B cell (primary cell): ENCODE measurements around the gene ARHGAP30. TPM values are rescaled to one million over a fixed set of nuclear protein-coding genes. Genes with fewer than 3 reads are reported as not detected.

Experiments
- ATAC-seq: fragments of 200-7000 bp; cut with Tn5 transposase; one replicate; pipeline ENCODE4 v1.10.0; 2021; ENCODE audit warnings: low read depth, mild to moderate bottlenecking, moderate number of reproducible peaks, moderate library complexity
- CTCF ChIA-PET: fragments of 350-600 bp; sonication (Branson Sonifier 250); formaldehyde crosslinking; loops from one replicate; lab custom pipeline; 2021; ENCODE audit warnings: antibody characterized with exemption, inconsistent platforms; lab: Charles Lee
- POLR2A ChIA-PET: fragments of 350-600 bp; sonication (Branson Sonifier 250); formaldehyde crosslinking; loops from one replicate; lab custom pipeline; 2021; ENCODE audit warnings: antibody characterized with exemption; lab: Charles Lee
- DNase-seq: peaks from one replicate; pipeline ENCODE4 v3.0.0; 2013
- H2AFZ ChIP-seq: 2 replicates; pipeline ENCODE4 v1.6.1; 2012; ENCODE audit warnings: mild to moderate bottlenecking, low read depth, low read length; ENCODE audit not compliant: insufficient read depth, poor library complexity, severe bottlenecking
- H3K27ac ChIP-seq, 2 donors: 1 replicate in 1 of 2; 2 replicates in 1 of 2; pipeline ENCODE4 v1.5.1; 2012 to 2013; ENCODE audit warnings: low read length in 2 of 2, mild to moderate bottlenecking in 2 of 2, moderate library complexity in 1 of 2
- H3K27me3 ChIP-seq, 4 experiments: fragments of 200-600 bp in 1 of 4; sonication (generic) in 1 of 4; replicated peaks in 1 of 4; 1 replicate in 2 of 4; 2 replicates in 2 of 4; pipeline versions ENCODE4 v1.6.1 to v1.7.0; 2013 to 2016; ENCODE audit warnings: low read length in 3 of 4, mild to moderate bottlenecking in 2 of 4, mixed read lengths in 1 of 4, moderate library complexity in 1 of 4; ENCODE audit not compliant: insufficient read depth in 4 of 4, control insufficient read depth in 3 of 4; ENCODE audit errors: control extremely low read depth in 1 of 4
- H3K36me3 ChIP-seq, 2 experiments: replicated peaks in 1 of 2; 1 replicate in 1 of 2; 2 replicates in 1 of 2; pipeline versions ENCODE4 v1.6.1 to v1.7.1; 2013; ENCODE audit warnings: low read length in 1 of 2; ENCODE audit not compliant: insufficient read depth in 2 of 2, control insufficient read depth in 1 of 2; ENCODE audit errors: control extremely low read depth in 1 of 2, extremely low read depth in 1 of 2
- H3K4me1 ChIP-seq, 2 donors: fragments of 200-600 bp in 1 of 2; sonication (generic) in 1 of 2; 1 replicate in 1 of 2; 2 replicates in 1 of 2; pipeline versions ENCODE4 v1.5.1 to v1.6.1; 2013 to 2017; ENCODE audit warnings: low read length in 2 of 2; ENCODE audit not compliant: control insufficient read depth in 2 of 2, insufficient read depth in 2 of 2
- H3K4me2 ChIP-seq: replicated peaks from 2 replicates; pipeline ENCODE3; 2012; ENCODE audit warnings: mild to moderate bottlenecking, low read depth, low read length; ENCODE audit not compliant: poor library complexity, severe bottlenecking
- H3K4me3 ChIP-seq, 5 experiments: fragments of 200-600 bp in 1 of 5; sonication (generic) in 1 of 5; 1 replicate in 3 of 5; 2 replicates in 2 of 5; pipeline versions ENCODE4 v1.5.1 to v1.7.0; 2011 to 2016; ENCODE audit warnings: low read length in 4 of 5, mild to moderate bottlenecking in 4 of 5, low read depth in 2 of 5, control low read depth in 1 of 5, moderate library complexity in 1 of 5; ENCODE audit not compliant: insufficient read depth in 1 of 5; ENCODE audit errors: control extremely low read depth in 1 of 5, extremely low read depth in 1 of 5
- H3K79me2 ChIP-seq: fragments of 200-600 bp; sonication (generic); one replicate; pipeline ENCODE4 v1.6.0; 2016; ENCODE audit warnings: low read length; ENCODE audit not compliant: control insufficient read depth, insufficient read depth
- H3K9ac ChIP-seq: fragments of 200-600 bp; sonication (generic); 2 replicates; pipeline ENCODE4 v1.6.1; 2017; ENCODE audit warnings: mild to moderate bottlenecking, low read length, moderate library complexity
- H3K9me3 ChIP-seq, 3 donors: one replicate each; pipeline versions ENCODE4 v1.6.1 to v1.7.1; 2013; ENCODE audit warnings: low read length in 2 of 3; ENCODE audit not compliant: control insufficient read depth in 2 of 3, insufficient read depth in 1 of 3; ENCODE audit errors: control extremely low read depth in 1 of 3
- H4K20me1 ChIP-seq: 2 replicates; pipeline ENCODE4 v1.6.0; 2012; ENCODE audit warnings: mild to moderate bottlenecking, low read length; ENCODE audit not compliant: insufficient read depth, control insufficient read depth, poor library complexity, severe bottlenecking
- H3K27ac Mint-ChIP-seq: one replicate; pipeline ENCODE4 v1.8.0; 2021; ENCODE audit warnings: mixed read lengths
- H3K27me3 Mint-ChIP-seq: one replicate; pipeline ENCODE4 v1.8.0; 2021; ENCODE audit warnings: mixed read lengths
- H3K4me1 Mint-ChIP-seq: one replicate; pipeline ENCODE4 v1.8.0; 2021; ENCODE audit warnings: mixed read lengths
- H3K4me3 Mint-ChIP-seq: one replicate; pipeline ENCODE4 v1.8.0; 2021; ENCODE audit warnings: mixed read lengths
- H3K9me3 Mint-ChIP-seq: one replicate; pipeline ENCODE4 v1.8.0; 2022; ENCODE audit warnings: mixed read lengths; ENCODE audit not compliant: insufficient read depth
- EZH2 ChIP-seq: IDR thresholded peaks from 2 replicates; pipeline ENCODE4 v1.6.1; 2012; ENCODE audit warnings: borderline replicate concordance, low read depth, mild to moderate bottlenecking, moderate library complexity, low read length; ENCODE audit not compliant: insufficient read depth, poor library complexity, severe bottlenecking
- WGBS: methylation state at CpG from one replicate; pipeline ENCODE4 v1.1.5; 2013; ENCODE audit warnings: missing lambda C conversion rate; ENCODE audit not compliant: insufficient coverage; 5-methylcytosine and 5-hydroxymethylcytosine counted together
- intact Hi-C: fragments of 100-400 bp; cut with micrococcal nuclease; formaldehyde crosslinking; loops from one replicate; pipeline ENCODE4 v1.10.0; 2022
- polyA plus RNA-seq: library from polyadenylated mRNA; depleted of rRNA; stranded (reverse); fragments of >200 nt; gene quantifications from 2 replicates; pipeline ENCODE4 v1.2.3, GENCODE V29; 2012
- total RNA-seq, 2 donors: library from RNA; stranded (reverse); fragments of 120-200 nt in 1 of 2; gene quantifications; 1 replicate in 1 of 2; 2 replicates in 1 of 2; pipeline versions ENCODE4 v1.2.3 to v1.2.4, GENCODE V29; 2013 to 2022
- TF ChIP-seq, protein P1 (sequence below): fragments of 200-600 bp; IDR thresholded peaks from one replicate; pipeline ENCODE4 v1.8.0; 2022; ENCODE audit warnings: antibody characterized with exemption, mild to moderate bottlenecking

ARHGAP30 gene
- total and polyA plus RNA-seq, 2 donors (not counting 1 experiment from before 2014, with no cell fraction given): 122 to 146 TPM

DNA sequence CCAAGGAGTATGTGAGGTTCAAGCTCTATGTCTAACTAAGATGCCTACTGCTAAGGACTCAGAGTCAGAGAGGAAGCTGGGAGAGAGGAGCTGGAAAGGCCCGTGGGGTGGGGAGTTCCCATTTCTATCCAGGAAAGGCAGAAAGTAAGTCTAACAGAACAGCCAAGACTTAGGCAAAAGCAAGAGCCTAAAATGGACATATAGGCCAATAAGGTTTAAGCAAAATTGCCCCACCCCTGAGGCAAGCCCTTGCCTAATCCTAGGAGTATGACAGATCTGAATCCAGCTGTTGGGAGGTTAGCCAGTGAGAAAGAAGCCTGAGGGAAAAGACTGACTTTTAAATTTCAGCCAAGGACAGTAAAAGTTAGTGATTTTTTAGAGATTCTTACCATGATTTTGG is 26.8 kb upstream of the ARHGAP30 start:
- Histone ChIP-seq H2AFZ (peak overlapping the region; percentile 11), H3K27me3 (no peaks in the 10 kb centered on the region), H3K79me2 (no peaks in the 10 kb centered on the region), H4K20me1 (no peaks in the 10 kb centered on the region), H3K9me3 (no peaks in the 10 kb centered on the region), H3K27ac (no peak overlapping the region), H3K9ac (no peak overlapping the region), H3K4me2 (no peak overlapping the region), H3K36me3 (peaks cover 0 to 17% of the 10 kb centered on the region in 2 experiments), H3K4me3 (no peak overlapping the region), H3K4me1 (peaks cover 16 to 31% of the 10 kb centered on the region in 2 donors)
- no peaks in the 10 kb centered on the region for H3K9me3 Mint-ChIP-seq
- H3K27me3 Mint-ChIP-seq: no peaks in the 10 kb centered on the region
- intact Hi-C loops: loop anchor here (5.0 to 10.0 kb wide), 2 partner anchors 74 to 288 kb away; partner anchors contain the start of gene F11R
- peak overlapping the region; percentile 96 for H3K27ac Mint-ChIP-seq
- WGBS: 50% methylated on average over 1 of the region's 1 CpG
- POLR2A ChIA-PET: interaction anchor here (0.9 to 2.8 kb wide), 4 partner anchors 26 to 99 kb away, joined by 4 to 23 read pairs (median 16); partner anchors contain the start of genes ARHGAP30, PPOX and USF1
- ATAC-seq (no peak), DNase-seq (no peak)
- CTCF ChIA-PET: interaction anchor here (0.9 to 8.7 kb wide), 14 partner anchors 14 to 135 kb away, joined by 3 to 142 read pairs (median 6); partner anchors contain the start of genes ARHGAP30, F11R, NIT1 and PFDN2
- peak overlapping the region; percentile 37 for H3K4me3 Mint-ChIP-seq
- peaks cover 33% of the 10 kb centered on the region for H3K4me1 Mint-ChIP-seq
- TF ChIP-seq EZH2: no peak
- TF ChIP-seq, protein P1, sequence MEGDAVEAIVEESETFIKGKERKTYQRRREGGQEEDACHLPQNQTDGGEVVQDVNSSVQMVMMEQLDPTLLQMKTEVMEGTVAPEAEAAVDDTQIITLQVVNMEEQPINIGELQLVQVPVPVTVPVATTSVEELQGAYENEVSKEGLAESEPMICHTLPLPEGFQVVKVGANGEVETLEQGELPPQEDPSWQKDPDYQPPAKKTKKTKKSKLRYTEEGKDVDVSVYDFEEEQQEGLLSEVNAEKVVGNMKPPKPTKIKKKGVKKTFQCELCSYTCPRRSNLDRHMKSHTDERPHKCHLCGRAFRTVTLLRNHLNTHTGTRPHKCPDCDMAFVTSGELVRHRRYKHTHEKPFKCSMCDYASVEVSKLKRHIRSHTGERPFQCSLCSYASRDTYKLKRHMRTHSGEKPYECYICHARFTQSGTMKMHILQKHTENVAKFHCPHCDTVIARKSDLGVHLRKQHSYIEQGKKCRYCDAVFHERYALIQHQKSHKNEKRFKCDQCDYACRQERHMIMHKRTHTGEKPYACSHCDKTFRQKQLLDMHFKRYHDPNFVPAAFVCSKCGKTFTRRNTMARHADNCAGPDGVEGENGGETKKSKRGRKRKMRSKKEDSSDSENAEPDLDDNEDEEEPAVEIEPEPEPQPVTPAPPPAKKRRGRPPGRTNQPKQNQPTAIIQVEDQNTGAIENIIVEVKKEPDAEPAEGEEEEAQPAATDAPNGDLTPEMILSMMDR: no peak

DNA sequence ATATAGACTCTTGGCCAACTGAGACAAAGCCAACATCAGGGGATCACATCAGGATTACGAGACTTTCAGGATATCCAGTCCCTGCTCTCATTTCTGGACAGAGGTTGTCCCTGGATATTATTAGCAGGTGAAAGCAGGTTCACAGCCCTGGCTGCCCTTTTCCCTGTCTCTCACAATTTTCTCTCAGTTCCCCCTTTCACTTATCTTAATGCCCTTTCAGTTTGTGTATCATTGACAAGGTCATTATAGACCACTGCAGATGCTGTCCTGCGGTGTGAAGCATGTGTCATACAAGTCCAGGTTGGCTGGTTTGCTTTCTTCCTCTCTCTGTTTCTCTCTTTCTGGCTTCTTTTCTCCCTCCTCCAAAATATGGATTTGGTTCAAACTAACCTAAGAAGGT is 26.3 kb upstream of the ARHGAP30 start:
- no peaks in the 10 kb centered on the region for H4K20me1 ChIP-seq
- POLR2A ChIA-PET: no interaction called here
- H3K9me3 ChIP-seq: no peaks in the 10 kb centered on the region
- H3K36me3 ChIP-seq: peaks cover 0 to 15% of the 10 kb centered on the region in 2 experiments
- intact Hi-C loops: loop anchor here (5.0 to 10.0 kb wide), 2 partner anchors 74 to 289 kb away; partner anchors contain the start of gene F11R
- no peak overlapping the region for H3K4me2 ChIP-seq
- no peak for ATAC-seq
- H3K27ac ChIP-seq: no peak overlapping the region
- H3K4me1 Mint-ChIP-seq: peaks cover 33% of the 10 kb centered on the region
- no peaks in the 10 kb centered on the region for H3K27me3 ChIP-seq
- H3K4me3 Mint-ChIP-seq: peak overlapping the region; percentile 37
- DNase-seq: no peak
- H2AFZ ChIP-seq: peak overlapping the region; percentile 11
- H3K4me3 ChIP-seq: no peak overlapping the region
- H3K27ac Mint-ChIP-seq: peak overlapping the region; percentile 96
- H3K4me1 ChIP-seq: peaks cover 16 to 31% of the 10 kb centered on the region in 2 donors
- no peaks in the 10 kb centered on the region for H3K9me3 Mint-ChIP-seq
- no peak for TF ChIP-seq EZH2
- no peaks in the 10 kb centered on the region for H3K27me3 Mint-ChIP-seq
- 60% methylated on average over 1 of the region's 2 CpGs for WGBS
- CTCF ChIA-PET: interaction anchor here (1.2 to 8.7 kb wide), 9 partner anchors 17 to 135 kb away, joined by 3 to 142 read pairs (median 6); partner anchors contain the start of genes ARHGAP30, TSTD1 and USF1
- no peaks in the 10 kb centered on the region for H3K79me2 ChIP-seq
- H3K9ac ChIP-seq: no peak overlapping the region
